ENCODE data around the gene DUSP1.

The DUSP1 gene

GRCh38 chr5:172779691-172780341 lies 8.8 kb upstream of the DUSP1 start:
- no peak for DNase-seq (ENCODE audit: low read depth)
- in situ Hi-C loops (cut with HindIII; ENCODE audit: low sequenced_read_pairs), result loop anchor here (5.0 to 25.0 kb wide), 2 partner anchors 37 to 107 kb away; no protein-coding TSS in a partner anchor
- no peak overlapping the region for H3K4me3 ChIP-seq (ENCODE audit: low read depth, low read length)
- TF ChIP-seq CTCF (IDR thresholded peaks at IDR 0.05; ENCODE audit: low read depth, low read length, missing control alignments), result no peak

DNA sequence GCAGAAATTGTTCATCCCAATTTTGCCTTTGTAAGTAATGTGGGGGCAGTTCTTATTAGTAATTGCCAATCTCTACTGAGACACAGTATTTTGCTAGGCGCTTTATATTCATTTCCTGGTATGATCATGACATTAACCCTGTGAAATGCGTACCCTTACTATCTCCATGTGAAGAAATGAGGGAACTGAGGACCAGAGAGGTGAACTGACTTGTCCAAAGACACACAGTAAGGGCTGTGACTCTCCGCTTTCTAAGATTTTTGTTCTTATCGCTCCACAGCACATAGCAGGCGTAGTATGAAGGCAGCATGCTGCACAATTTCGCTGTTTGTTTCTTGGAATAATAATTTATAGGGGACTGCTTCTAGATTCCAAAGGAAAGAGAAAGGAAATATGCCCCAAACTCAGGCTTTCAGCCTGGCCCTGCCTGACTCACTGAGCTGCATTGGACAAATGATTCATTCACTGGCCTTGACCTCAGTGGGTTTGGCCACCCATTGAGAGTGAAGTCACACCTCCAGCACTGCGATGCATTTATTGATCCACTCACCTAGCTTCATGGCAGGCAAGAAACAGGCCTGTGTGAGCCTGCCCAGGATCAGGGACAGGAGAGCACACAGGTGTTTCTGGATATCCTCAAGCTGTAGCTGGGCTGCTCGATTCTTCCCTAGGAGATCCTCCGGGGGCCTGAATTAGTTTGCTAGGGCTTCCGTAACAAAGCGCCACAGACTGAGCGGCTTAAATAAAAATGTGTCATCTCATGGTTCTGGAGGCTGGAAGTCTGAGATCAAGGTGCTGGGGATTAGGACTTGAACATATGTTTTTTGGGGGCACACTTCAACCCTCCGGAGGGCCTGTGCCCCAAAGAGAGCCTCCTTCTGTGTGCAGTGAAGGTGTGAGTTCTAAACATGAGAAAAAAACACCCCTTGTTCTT lies 7.2 kb upstream of the DUSP1 start:
- in situ Hi-C loops (cut with HindIII; ENCODE audit: low sequenced_read_pairs), result loop anchor here (5.0 to 25.0 kb wide), 2 partner anchors 39 to 109 kb away; no protein-coding TSS in a partner anchor
- TF ChIP-seq CTCF (IDR thresholded peaks at IDR 0.05; ENCODE audit: low read depth, low read length, missing control alignments), result no peak
- H3K4me3 ChIP-seq (ENCODE audit: low read depth, low read length), result no peak overlapping the region
- no peak for DNase-seq (ENCODE audit: low read depth)

DNA sequence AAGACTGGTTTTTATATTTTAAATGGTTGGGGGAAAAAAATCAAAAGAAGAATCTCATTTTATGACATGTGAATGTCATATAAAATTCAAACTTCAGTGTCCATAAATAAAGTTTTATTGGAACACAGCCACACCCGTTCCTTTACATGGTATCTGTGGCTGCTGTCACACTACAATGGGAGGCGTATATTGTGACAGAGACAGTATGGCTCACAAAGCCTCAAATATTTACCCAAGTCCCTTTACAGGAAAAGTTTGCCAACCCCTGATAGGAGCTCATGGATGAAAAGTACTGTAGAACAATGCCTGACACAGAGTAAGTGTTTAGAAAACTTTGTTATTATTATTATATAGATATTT lies 5.2 kb upstream of the DUSP1 start:
- TF ChIP-seq CTCF (IDR thresholded peaks at IDR 0.05; ENCODE audit: low read depth, low read length, missing control alignments), result no peak
- no peak for DNase-seq (ENCODE audit: low read depth)
- in situ Hi-C loops (cut with HindIII; ENCODE audit: low sequenced_read_pairs), result loop anchor here (5.0 to 25.0 kb wide), 2 partner anchors 41 to 111 kb away; no protein-coding TSS in a partner anchor
- H3K4me3 ChIP-seq (ENCODE audit: low read depth, low read length), result no peak overlapping the region

- in situ Hi-C loops (cut with HindIII; ENCODE audit: low sequenced_read_pairs), result loop anchor here (5.0 to 25.0 kb wide), 2 partner anchors 42 to 112 kb away; no protein-coding TSS in a partner anchor
- H3K4me3 ChIP-seq (ENCODE audit: low read depth, low read length), result no peak overlapping the region
- no peak for TF ChIP-seq CTCF (IDR thresholded peaks at IDR 0.05; ENCODE audit: low read depth, low read length, missing control alignments)
- no peak for DNase-seq (ENCODE audit: low read depth)
These were observed 4.6 kb upstream of the DUSP1 start for GRCh38 chr5:172775326-172776234.

GRCh38 chr5:172774561-172775315 lies 3.7 kb upstream of the DUSP1 start:
- no peak for TF ChIP-seq CTCF (IDR thresholded peaks at IDR 0.05; ENCODE audit: low read depth, low read length, missing control alignments)
- no peak for DNase-seq (ENCODE audit: low read depth)
- in situ Hi-C loops (cut with HindIII; ENCODE audit: low sequenced_read_pairs), result loop anchor here (5.0 to 25.0 kb wide), 2 partner anchors 43 to 113 kb away; no protein-coding TSS in a partner anchor
- H3K4me3 ChIP-seq (ENCODE audit: low read depth, low read length), result no peak overlapping the region

All from astrocyte of the cerebellum (primary cell).